Esophagus muscularis mucosa (tissue), 4 donors: ENCODE results near the gene TPH1. TPM values are rescaled to one million over a fixed set of nuclear protein-coding genes. Genes with fewer than 3 reads are reported as not detected.

Experiments
- DNase-seq: peaks from one replicate; pipeline ENCODE4 v3.0.0-alpha.2; 2017; ENCODE audit errors: extremely low spot score
- H3K27ac ChIP-seq, 4 donors: fragments of 200-600 bp; sonication (generic); replicated peaks in 1 of 4; 1 replicate in 3 of 4; 2 replicates in 1 of 4; pipeline ENCODE4 v1.5.1; 2016 to 2019; ENCODE audit warnings: mild to moderate bottlenecking in 1 of 4
- H3K27me3 ChIP-seq, 4 donors: fragments of 200-600 bp; sonication (generic); one replicate each; pipeline versions ENCODE4 v1.5.1 to v1.6.0; 2016 to 2019
- H3K36me3 ChIP-seq, 4 donors: fragments of 200-600 bp; sonication (generic); one replicate each; pipeline ENCODE4 v1.5.1; 2016 to 2019
- H3K4me1 ChIP-seq, 4 donors: fragments of 200-600 bp; sonication (generic); one replicate each; pipeline ENCODE4 v1.5.1; 2016 to 2019
- H3K4me3 ChIP-seq, 4 donors: fragments of 200-600 bp; sonication (generic); 1 replicate in 2 of 4; 2 replicates in 2 of 4; pipeline ENCODE4 v1.5.1; 2016 to 2019; ENCODE audit warnings: mild to moderate bottlenecking in 4 of 4, moderate library complexity in 1 of 4
- H3K9me3 ChIP-seq, 4 donors: fragments of 200-600 bp; sonication (generic); 1 replicate in 3 of 4; 2 replicates in 1 of 4; pipeline ENCODE4 v1.5.1; 2016 to 2019
- EP300 ChIP-seq: sonication (generic); formaldehyde crosslinking; IDR thresholded peaks from one replicate; pipeline ENCODE4 v1.6.1; 2017; ENCODE audit warnings: antibody characterized with exemption
- POLR2A ChIP-seq: fragments of 450-650 bp; IDR thresholded peaks from one replicate; pipeline ENCODE4 v1.6.1; 2017; ENCODE audit warnings: antibody characterized with exemption, moderate library complexity, mild to moderate bottlenecking, low read depth
- POLR2AphosphoS5 ChIP-seq, 2 donors: sonication (generic); formaldehyde crosslinking; IDR thresholded peaks; one replicate each; pipeline ENCODE4 v1.6.1; 2017; ENCODE audit warnings: antibody characterized with exemption in 2 of 2
- WGBS: methylation state at CpG from one replicate; pipeline ENCODE4 v1.1.5; 2018; 5-methylcytosine and 5-hydroxymethylcytosine counted together
- intact Hi-C: fragments of 100-400 bp; cut with DNase I; formaldehyde crosslinking; loops from one replicate; pipeline ENCODE4 v1.15.1; 2023
- total RNA-seq, 4 donors: library from RNA; depleted of rRNA; stranded (reverse); fragments of >200 nt; gene quantifications; one replicate each; pipeline versions ENCODE4 v1.1.0 to v1.2.1, GENCODE V29; 2016
- TF ChIP-seq, protein P1 (sequence below), 3 experiments: fragments of 200-600 bp in 2 of 3; fragments of 450-650 bp in 1 of 3; sonication (generic) in 2 of 3; IDR thresholded peaks; one replicate each; pipeline ENCODE4 v1.5.1; 2017 to 2019; ENCODE audit warnings: antibody characterized with exemption in 3 of 3, mild to moderate bottlenecking in 2 of 3, moderate library complexity in 1 of 3

The TPH1 gene
- total RNA-seq, 4 donors from 2014 or later, result 0.06 to 0.42 (median 0.17) TPM; not detected in 1

DNA sequence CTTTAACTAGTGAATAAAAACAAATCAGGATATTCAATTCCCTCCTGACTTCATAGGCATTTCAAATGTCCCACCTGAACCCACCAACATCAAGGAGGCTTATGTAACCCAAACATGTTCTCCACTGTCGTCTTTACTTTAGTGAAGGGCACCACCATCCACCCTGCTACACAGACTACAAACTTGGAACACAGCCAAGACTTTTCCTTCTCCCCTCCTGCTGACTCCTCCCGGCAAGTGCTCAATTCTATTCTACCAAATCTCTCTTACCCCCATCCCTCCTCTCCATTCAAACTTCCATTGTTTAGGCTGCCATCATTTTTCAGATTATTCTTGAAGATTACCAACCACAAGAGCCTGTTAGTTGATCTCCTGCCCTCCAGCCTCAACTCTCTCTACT lies 35.5 kb upstream of the TPH1 start:
- no peaks in the 10 kb centered on the region for H3K9me3 ChIP-seq

GRCh38 chr11:18080451-18080850 lies 34.4 kb upstream of the TPH1 start:
- H3K9me3 ChIP-seq, result no peaks in the 10 kb centered on the region
- no peaks in the 10 kb centered on the region for H3K27me3 ChIP-seq
- no peak for DNase-seq
- H3K4me3 ChIP-seq, result no peak overlapping the region
- no peak overlapping the region for H3K27ac ChIP-seq
- TF ChIP-seq POLR2A (no peak), EP300 (no peak), POLR2AphosphoS5 (IDR thresholded peaks at IDR 0.05) (no peak)
- TF ChIP-seq, protein P1, sequence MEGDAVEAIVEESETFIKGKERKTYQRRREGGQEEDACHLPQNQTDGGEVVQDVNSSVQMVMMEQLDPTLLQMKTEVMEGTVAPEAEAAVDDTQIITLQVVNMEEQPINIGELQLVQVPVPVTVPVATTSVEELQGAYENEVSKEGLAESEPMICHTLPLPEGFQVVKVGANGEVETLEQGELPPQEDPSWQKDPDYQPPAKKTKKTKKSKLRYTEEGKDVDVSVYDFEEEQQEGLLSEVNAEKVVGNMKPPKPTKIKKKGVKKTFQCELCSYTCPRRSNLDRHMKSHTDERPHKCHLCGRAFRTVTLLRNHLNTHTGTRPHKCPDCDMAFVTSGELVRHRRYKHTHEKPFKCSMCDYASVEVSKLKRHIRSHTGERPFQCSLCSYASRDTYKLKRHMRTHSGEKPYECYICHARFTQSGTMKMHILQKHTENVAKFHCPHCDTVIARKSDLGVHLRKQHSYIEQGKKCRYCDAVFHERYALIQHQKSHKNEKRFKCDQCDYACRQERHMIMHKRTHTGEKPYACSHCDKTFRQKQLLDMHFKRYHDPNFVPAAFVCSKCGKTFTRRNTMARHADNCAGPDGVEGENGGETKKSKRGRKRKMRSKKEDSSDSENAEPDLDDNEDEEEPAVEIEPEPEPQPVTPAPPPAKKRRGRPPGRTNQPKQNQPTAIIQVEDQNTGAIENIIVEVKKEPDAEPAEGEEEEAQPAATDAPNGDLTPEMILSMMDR (IDR thresholded peaks at IDR 0.05), result no peak
- intact Hi-C loops, result no loop called here
- peaks cover 12 to 64% (median 45%) of the 10 kb centered on the region in 4 donors for H3K36me3 ChIP-seq
- WGBS, result 70% methylated on average over 4 of the region's 4 CpGs
- H3K4me1 ChIP-seq, result no peaks in the 10 kb centered on the region

More for the DNA sequence above, 35.5 kb upstream of the TPH1 start:
- H3K27me3 ChIP-seq, result no peaks in the 10 kb centered on the region
- no peak for DNase-seq
- 59% methylated on average over 2 of the region's 2 CpGs for WGBS
- peaks cover 20 to 74% (median 53%) of the 10 kb centered on the region in 4 donors for H3K36me3 ChIP-seq
- intact Hi-C loops, result no loop called here
- H3K4me1 ChIP-seq, result no peaks in the 10 kb centered on the region
- no peak overlapping the region for H3K4me3 ChIP-seq
- no peak overlapping the region for H3K27ac ChIP-seq
- TF ChIP-seq, protein P1 (IDR thresholded peaks at IDR 0.05), result no peak
- TF ChIP-seq POLR2A (no peak), POLR2AphosphoS5 (IDR thresholded peaks at IDR 0.05) (no peak), EP300 (no peak)

- intact Hi-C loops, result no loop called here
- TF ChIP-seq POLR2AphosphoS5 (IDR thresholded peaks at IDR 0.05), result no peak
- TF ChIP-seq, protein P1 (IDR thresholded peaks at IDR 0.05), result no peak
- TF ChIP-seq POLR2A, result no peak
- no peak for TF ChIP-seq EP300
- DNase-seq, result no peak
- Histone ChIP-seq H3K9me3 (no peaks in the 10 kb centered on the region), H3K36me3 (peaks cover 12 to 57% (median 37%) of the 10 kb centered on the region in 4 donors), H3K4me3 (no peak overlapping the region), H3K27ac (no peak overlapping the region), H3K4me1 (no peaks in the 10 kb centered on the region), H3K27me3 (no peaks in the 10 kb centered on the region)
- WGBS, result 91% methylated on average over 2 of the region's 2 CpGs
These were observed 32.8 kb upstream of the TPH1 start for GRCh38 chr11:18078909-18079308.

GRCh38 chr11:18075444-18075843 lies 29.4 kb upstream of the TPH1 start:
- TF ChIP-seq POLR2AphosphoS5 (IDR thresholded peaks at IDR 0.05), result no peak
- TF ChIP-seq POLR2A, result no peak
- TF ChIP-seq, protein P1 (IDR thresholded peaks at IDR 0.05), result no peak
- no peak for TF ChIP-seq EP300
- H3K4me3 ChIP-seq, result no peak overlapping the region
- WGBS, result 85% methylated on average over 3 of the region's 3 CpGs
- intact Hi-C loops, result no loop called here
- DNase-seq, result no peak
- peaks cover 9 to 26% (median 21%) of the 10 kb centered on the region in 4 donors for H3K36me3 ChIP-seq
- H3K4me1 ChIP-seq, result no peaks in the 10 kb centered on the region
- no peaks in the 10 kb centered on the region for H3K9me3 ChIP-seq
- no peaks in the 10 kb centered on the region for H3K27me3 ChIP-seq
- H3K27ac ChIP-seq, result no peak overlapping the region

DNA sequence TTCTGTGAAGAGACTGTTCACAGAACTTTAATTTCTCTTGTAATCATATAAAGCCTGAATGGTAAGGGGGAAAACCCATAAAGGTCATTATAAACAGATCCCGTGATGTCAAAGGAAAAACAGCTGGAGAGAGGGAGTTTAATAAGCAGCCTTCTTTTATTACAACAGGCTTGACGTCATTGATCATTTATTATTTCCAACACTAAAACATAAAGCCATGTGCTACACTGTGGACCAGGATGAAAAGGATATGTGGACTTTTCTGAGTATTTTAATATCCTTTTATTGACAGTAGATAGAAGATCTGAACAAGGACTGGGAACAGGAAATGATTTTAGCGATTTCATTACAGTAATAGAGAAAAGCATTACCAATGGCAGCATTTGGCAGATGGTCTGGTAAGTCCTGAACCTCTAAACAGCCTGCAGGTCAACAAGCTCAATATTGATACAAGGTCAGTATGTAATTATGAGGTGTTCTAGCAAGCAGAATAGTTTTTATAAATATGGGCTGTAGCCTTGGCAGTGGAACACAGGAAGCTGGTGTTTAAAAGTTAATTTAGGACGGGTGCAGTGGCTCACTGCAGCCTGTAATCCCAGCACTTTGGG lies 25.1 kb upstream of the TPH1 start:
- Histone ChIP-seq H3K27me3 (no peaks in the 10 kb centered on the region), H3K4me1 (no peaks in the 10 kb centered on the region), H3K36me3 (peaks cover 0 to 5% (median 2%) of the 10 kb centered on the region in 4 donors), H3K9me3 (no peaks in the 10 kb centered on the region), H3K4me3 (no peak overlapping the region), H3K27ac (no peak overlapping the region)
- intact Hi-C loops, result no loop called here
- DNase-seq, result no peak
- 68% methylated on average over 4 of the region's 4 CpGs for WGBS
- TF ChIP-seq EP300 (no peak), POLR2A (no peak), POLR2AphosphoS5 (IDR thresholded peaks at IDR 0.05) (no peak)
- TF ChIP-seq, protein P1 (IDR thresholded peaks at IDR 0.05), result no peak
